KOPT-K1 (cell line): Measurements from ENCODE around the gene WFIKKN2.

Experiments used
- H3K27ac ChIP-seq: fragments of 200-600 bp; sonication (generic); 2 replicates; pipeline ENCODE4 v1.5.1; 2016; ENCODE audit warnings: antibody characterized with exemption, mild to moderate bottlenecking, low read depth, low read length; ENCODE audit not compliant: poor library complexity, severe bottlenecking
- H3K36me3 ChIP-seq: fragments of 200-600 bp; sonication (generic); 2 replicates; pipeline ENCODE4 v1.5.1; 2017; ENCODE audit warnings: antibody characterized with exemption, mild to moderate bottlenecking, low read length, moderate library complexity; ENCODE audit not compliant: insufficient read depth
- H3K9me3 ChIP-seq: fragments of 200-600 bp; sonication (generic); 2 replicates; pipeline ENCODE4 v1.5.1; 2017; ENCODE audit warnings: antibody characterized with exemption, low read length, mild to moderate bottlenecking; ENCODE audit not compliant: insufficient read depth, poor library complexity, severe bottlenecking

Gene WFIKKN2

GRCh38 chr17:50822550-50822949 lies 12.8 kb upstream of the WFIKKN2 start:
- Histone ChIP-seq H3K27ac (no peak overlapping the region), H3K9me3 (no peaks in the 10 kb centered on the region), H3K36me3 (no peaks in the 10 kb centered on the region)

- Histone ChIP-seq H3K36me3 (no peaks in the 10 kb centered on the region), H3K27ac (no peak overlapping the region), H3K9me3 (no peaks in the 10 kb centered on the region)
Measured at GRCh38 chr17:50824429-50824828, 11.0 kb upstream of the WFIKKN2 start.

- Histone ChIP-seq H3K9me3 (no peaks in the 10 kb centered on the region), H3K36me3 (no peaks in the 10 kb centered on the region), H3K27ac (no peak overlapping the region)
Measured at GRCh38 chr17:50825188-50825587, 10.2 kb upstream of the WFIKKN2 start.

DNA sequence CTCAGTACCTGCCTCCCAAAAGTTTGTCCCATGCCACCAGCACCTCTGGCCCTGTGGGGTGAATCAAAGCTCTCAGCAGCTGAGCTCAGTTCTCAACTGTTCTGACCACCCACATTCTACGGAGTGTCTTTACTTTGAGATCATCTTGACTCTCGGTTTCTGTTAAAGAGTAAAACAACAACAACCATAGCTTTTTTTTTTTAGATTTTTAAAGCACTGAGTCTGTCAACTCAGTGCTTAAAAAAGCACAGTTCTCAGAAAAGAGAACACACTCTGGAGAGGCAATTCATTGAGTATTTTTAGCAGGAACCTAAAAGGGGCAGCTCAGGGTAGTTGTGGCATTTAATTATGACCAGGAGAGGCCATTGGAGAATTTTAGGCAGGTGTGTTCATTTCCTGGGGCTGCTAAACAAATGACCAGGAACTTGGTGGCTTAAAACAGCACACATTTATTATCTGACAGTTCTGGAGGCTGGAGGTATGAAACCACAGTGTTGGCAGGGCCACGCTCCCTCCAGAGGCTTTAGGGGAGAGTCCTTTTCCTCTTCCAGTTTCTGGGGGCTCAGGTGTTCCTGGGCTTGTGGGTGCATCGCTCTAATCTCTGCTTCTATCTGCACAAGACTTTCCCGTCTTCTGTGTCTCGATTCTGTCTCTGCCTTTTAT lies 6.7 kb upstream of the WFIKKN2 start:
- no peaks in the 10 kb centered on the region for H3K9me3 ChIP-seq
- no peak overlapping the region for H3K27ac ChIP-seq
- H3K36me3 ChIP-seq = no peaks in the 10 kb centered on the region

DNA sequence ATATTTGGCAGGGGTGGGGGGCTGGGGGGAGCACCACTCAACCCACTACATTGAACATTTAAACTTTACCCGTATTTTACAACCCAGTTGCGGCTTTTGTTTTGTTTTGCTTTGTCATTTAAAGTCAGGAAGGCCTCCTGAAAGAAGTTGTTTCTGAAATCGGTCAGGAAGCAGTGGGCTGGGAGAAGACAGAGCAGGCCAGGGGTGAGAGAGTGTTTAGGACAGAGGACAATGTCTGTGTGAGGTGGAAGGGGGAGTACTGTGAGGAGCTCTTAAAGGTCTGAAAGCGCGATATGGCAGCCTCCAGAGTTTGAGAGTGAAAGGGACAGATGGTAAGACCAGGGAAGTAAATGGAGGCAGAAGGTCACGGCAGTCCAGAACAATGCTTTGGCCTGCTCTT lies 6.1 kb upstream of the WFIKKN2 start:
- Histone ChIP-seq H3K9me3 (no peaks in the 10 kb centered on the region), H3K36me3 (no peaks in the 10 kb centered on the region), H3K27ac (no peak overlapping the region)

DNA sequence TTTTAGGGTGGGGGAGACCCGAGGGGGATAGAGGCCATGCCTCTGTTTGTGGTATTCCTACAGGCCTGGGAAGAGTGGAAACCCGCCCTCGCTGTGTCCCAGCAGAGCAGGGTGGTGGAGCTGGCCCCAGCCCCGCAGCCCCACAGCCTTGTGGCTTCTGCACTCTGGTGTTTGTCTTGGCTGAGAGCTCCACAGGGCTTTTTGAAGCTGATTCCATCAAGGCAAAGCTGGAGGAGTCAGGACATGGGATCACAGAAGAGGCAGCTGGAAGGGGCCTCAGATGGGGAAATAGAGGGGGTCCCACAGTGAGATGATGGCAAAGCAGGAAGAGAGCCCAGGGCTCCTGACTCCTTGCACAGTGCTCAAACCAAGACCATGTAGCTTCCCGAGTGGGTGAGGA lies 5.0 kb upstream of the WFIKKN2 start:
- H3K9me3 ChIP-seq = no peaks in the 10 kb centered on the region
- no peak overlapping the region for H3K27ac ChIP-seq
- no peaks in the 10 kb centered on the region for H3K36me3 ChIP-seq

- no peaks in the 10 kb centered on the region for H3K36me3 ChIP-seq
- H3K27ac ChIP-seq = no peak overlapping the region
- H3K9me3 ChIP-seq = no peaks in the 10 kb centered on the region
Measured at GRCh38 chr17:50830994-50831393, 4.4 kb upstream of the WFIKKN2 start.

DNA sequence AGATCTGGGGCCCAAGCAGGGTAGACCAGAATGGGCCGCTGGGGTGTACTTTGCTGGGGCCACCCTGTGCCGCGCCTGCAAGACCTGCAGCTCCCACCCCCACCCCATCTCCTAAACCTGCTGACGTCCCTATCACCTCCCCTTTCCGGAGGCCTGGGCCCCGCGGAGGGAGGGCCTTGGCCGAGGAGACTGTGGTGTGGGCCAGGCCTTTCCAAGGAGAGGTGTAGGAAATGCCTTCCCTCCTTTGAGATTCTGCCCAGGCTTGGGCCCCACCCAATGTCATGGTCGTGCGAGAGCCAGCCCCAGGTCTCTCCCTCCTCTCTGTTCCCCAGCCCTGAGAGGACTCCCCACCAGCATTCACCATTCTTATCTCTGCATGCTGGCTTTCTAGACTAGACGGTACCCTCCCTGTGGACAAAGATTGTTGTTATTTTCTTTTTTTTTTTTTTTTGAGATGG lies 3.9 kb upstream of the WFIKKN2 start:
- H3K36me3 ChIP-seq = no peaks in the 10 kb centered on the region
- no peak overlapping the region for H3K27ac ChIP-seq
- H3K9me3 ChIP-seq = no peaks in the 10 kb centered on the region

DNA sequence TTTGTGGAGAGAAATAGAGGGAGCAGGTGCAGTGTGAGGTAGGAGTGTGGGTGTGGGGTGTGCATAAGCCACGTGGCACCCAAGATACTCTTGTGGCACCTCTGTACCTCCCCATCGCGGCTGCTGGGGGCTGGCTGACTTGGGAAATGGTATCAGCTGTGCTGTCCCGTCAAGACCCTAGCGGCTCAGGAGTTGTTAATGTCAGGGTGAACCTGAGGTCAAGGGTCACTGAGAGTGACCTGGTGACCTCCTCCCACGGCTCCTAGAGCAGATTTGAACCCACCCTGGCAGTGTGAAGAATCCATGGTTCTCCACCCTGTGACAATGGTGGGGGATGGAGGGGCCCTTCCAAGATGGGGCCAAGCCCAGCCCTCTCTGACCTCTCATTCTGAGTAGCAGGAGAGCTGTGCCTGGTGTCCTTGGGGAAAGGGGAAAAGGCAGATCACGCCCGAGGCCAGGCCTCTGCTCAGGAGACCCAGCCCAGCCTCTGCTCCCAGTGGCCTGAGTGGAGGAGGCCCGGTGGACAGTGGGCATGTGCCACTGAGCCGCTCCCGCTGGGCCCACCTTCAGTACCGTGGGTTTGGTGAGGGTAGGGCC lies 3.0 kb upstream of the WFIKKN2 start:
- Histone ChIP-seq H3K9me3 (no peaks in the 10 kb centered on the region), H3K36me3 (no peaks in the 10 kb centered on the region), H3K27ac (no peak overlapping the region)

DNA sequence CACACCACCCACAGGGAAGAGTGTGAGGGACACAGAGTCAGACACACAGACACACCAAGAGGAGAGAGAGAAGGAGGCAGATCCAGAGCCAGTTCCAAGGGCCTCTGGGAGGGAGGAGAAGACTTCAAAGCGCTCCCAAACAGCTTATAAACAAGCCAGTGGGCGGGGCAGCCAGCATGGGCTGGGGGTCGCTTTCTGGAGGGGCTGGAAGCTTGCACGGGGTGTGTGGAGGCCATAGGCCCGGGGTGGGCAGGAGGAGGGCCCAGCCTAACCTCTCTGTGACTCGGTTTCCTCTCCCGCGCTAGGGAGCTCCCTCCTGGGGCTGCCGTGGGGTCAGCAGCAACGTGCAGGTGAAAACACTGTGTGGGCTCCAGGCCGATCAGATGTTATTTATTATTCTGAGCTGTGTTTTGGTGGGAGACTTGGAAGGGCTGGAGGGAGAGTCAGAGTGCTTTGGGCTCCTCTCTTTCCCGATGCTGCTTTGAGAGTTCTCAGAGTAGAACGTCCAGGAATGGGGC lies 2.5 kb upstream of the WFIKKN2 start:
- H3K27ac ChIP-seq = no peak overlapping the region
- no peaks in the 10 kb centered on the region for H3K36me3 ChIP-seq
- H3K9me3 ChIP-seq = no peaks in the 10 kb centered on the region

DNA sequence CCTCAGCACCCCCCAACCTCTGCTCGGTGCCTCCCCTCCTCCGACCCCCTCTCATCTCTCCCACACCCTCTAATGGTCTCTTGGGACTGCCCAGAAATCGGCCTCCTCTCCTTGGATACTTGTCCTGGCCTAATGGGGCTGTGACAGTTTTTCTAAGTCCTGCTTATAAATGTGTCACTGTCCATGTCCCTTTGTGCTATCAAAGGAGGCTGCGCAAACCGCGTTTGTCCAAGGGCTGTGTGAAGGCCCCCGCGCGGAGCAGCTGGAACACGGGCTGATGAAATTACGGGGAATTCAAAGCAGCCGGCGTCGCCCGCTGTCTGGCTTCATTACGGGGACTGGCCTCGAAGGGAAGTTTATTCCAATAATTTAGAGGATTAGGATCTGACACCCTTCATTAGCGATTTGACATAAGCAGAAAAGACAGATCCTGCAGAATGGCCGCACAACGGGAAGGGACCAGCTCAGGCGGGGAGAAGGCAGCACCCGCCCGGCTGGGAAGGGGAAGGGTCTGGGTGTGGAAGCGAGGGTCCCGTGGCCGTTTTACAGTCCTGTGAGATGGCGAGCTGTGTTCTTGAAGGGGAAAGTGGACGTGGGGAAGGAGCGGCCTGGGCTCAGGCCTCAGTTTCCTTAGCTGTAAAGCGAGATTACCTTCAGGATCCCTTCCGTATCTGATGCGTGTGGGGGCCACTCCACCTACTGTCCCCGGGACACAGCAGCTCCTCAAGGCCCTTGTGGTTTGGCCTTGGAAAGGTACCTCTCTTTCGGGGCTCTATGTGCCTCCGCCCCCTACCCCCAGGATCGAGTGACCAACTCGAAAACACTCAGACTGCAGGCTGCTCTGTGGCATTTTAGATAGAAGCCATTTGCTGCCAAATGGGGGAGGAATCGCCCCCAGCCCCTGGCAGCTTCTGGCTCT lies 1.6 kb upstream of the WFIKKN2 start:
- Histone ChIP-seq H3K9me3 (no peaks in the 10 kb centered on the region), H3K36me3 (no peaks in the 10 kb centered on the region), H3K27ac (no peak overlapping the region)

DNA sequence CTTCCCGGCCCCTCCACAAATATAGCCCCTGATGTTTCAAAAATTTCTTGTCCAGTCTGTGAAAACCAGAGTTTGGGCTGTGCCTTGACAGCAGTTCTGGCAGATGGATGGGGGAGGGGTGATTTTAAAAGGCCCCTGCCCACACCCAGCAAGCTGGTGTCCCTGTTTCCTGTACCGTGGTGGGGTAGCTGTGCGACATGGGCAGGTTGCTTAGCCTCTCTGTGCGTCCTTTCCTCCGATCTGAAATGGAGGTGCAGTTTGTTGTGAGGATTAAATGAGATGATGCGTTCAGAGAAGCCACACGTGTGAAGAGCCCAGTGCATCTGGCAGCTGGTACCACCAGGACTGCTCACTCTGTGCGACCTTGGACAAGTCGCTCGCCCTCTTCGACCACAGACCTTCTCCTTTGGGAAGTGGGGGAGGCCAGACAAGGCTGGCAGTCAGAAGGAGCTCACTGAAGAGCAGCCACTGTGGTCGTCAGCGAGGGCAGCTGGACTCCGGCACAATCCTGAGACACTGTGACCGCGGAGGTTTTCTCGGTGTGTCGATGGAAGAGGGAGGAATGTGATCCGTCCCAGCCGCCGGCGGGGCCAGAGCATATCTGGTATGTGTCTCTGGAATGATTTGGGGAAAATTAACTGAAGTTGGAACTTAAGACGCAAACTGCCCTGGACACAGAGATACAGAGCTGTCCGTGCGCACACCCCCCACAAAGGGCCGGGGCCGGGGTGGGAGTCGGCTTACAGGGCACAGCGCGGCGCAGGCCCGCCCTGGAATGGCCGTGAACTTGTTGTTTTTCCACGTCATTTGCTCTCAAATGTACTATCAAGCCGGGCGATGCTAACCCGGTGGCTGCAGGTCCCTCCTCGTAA lies 721 bp upstream of the WFIKKN2 start:
- Histone ChIP-seq H3K36me3 (no peaks in the 10 kb centered on the region), H3K27ac (no peak overlapping the region), H3K9me3 (no peaks in the 10 kb centered on the region)

DNA sequence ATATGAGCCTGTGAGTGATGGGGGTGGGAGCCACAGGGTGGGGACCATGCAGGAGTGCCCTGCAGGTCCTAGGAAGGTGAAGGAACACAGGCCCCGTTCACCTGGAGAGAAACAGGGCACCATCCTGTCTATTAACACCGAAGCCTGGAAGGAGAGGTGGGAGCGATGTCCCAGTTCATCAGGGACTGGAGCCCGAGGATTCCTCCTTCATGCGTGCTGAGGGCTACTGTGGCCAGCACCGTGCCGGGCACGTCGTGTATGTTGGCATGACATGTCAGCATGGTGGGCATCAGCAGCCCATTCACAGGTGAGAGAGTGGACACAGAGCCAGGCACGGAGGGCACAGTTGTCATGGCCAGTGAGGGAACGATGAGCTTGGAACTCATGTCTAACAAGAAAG lies 1.4 kb downstream of the WFIKKN2 start:
- no peaks in the 10 kb centered on the region for H3K9me3 ChIP-seq
- no peak overlapping the region for H3K27ac ChIP-seq
- H3K36me3 ChIP-seq = no peaks in the 10 kb centered on the region

- Histone ChIP-seq H3K9me3 (no peaks in the 10 kb centered on the region), H3K36me3 (no peaks in the 10 kb centered on the region), H3K27ac (no peak overlapping the region)
Measured at GRCh38 chr17:50837286-50837979, 2.0 kb downstream of the WFIKKN2 start.
